SK-N-SH (cell line): Measurements from ENCODE around the gene ASS1. TPM values are rescaled to one million over a fixed set of nuclear protein-coding genes. Genes with fewer than 3 reads are reported as not detected.

Experiments
- CTCF ChIA-PET: fragments of 300-600, 350-600 bp; formaldehyde crosslinking; extraction: SDS; loops from one replicate; lab custom pipeline; 2021; lab: Yijun Ruan, JAX
- POLR2A ChIA-PET: fragments of 350-600 bp; sonication (Branson Sonifier 250); formaldehyde crosslinking; extraction: SDS; loops from one replicate; lab custom pipeline; 2020; ENCODE audit warnings: antibody characterized with exemption, inconsistent platforms; lab: Yijun Ruan, JAX
- DNase-seq: peaks from one replicate; pipeline ENCODE4 v3.0.0; 2012
- H2AFZ ChIP-seq: fragments of 200-600 bp; sonication (generic); 2 replicates; pipeline ENCODE4 v1.8.1; 2016; ENCODE audit warnings: antibody characterized with exemption, mild to moderate bottlenecking, low read depth
- H3F3A ChIP-seq: fragments of 200-600 bp; sonication (generic); replicated peaks from 2 replicates; pipeline ENCODE3; 2016; ENCODE audit warnings: antibody characterized with exemption, mild to moderate bottlenecking; ENCODE audit not compliant: insufficient read depth
- H3K27ac ChIP-seq, 2 experiments: fragments of 200-500 bp in 1 of 2; fragments of 200-600 bp in 1 of 2; sonication (Bioruptor generic) in 1 of 2; sonication (generic), shearing (Covaris generic) in 1 of 2; 2 replicates each; pipeline versions ENCODE4 v1.5.1 to v1.6.1; 2014 to 2016; ENCODE audit warnings: low read depth in 2 of 2, inconsistent platforms in 1 of 2, low read length in 1 of 2, mild to moderate bottlenecking in 1 of 2, mixed read lengths in 1 of 2
- H3K27me3 ChIP-seq: fragments of 200-600 bp; sonication (generic), shearing (Covaris generic); 2 replicates; pipeline ENCODE4 v1.6.1; 2016; ENCODE audit warnings: mixed run types; ENCODE audit not compliant: insufficient read depth
- H3K36me3 ChIP-seq, 2 experiments: fragments of 200-500 bp in 1 of 2; fragments of 200-600 bp in 1 of 2; sonication (Bioruptor generic) in 1 of 2; sonication (generic) in 1 of 2; replicated peaks in 1 of 2; 2 replicates each; pipeline versions ENCODE3 to v1.5.1; 2014 to 2016; ENCODE audit warnings: low read length in 1 of 2, mild to moderate bottlenecking in 1 of 2; ENCODE audit not compliant: insufficient read depth in 2 of 2, control insufficient read depth in 1 of 2
- H3K4me1 ChIP-seq, 2 experiments: fragments of 200-500 bp in 1 of 2; fragments of 200-600 bp in 1 of 2; sonication (Bioruptor generic) in 1 of 2; sonication (generic), shearing (Covaris generic) in 1 of 2; 2 replicates each; pipeline versions ENCODE4 v1.5.1 to v1.6.1; 2014 to 2016; ENCODE audit warnings: low read depth in 1 of 2, low read length in 1 of 2, mixed run types in 1 of 2; ENCODE audit not compliant: insufficient read depth in 2 of 2, control insufficient read depth in 1 of 2
- H3K4me2 ChIP-seq: fragments of 200-600 bp; sonication (generic), shearing (Covaris generic); 2 replicates; pipeline ENCODE4 v1.6.1; 2017; ENCODE audit warnings: mixed run types
- H3K4me3 ChIP-seq, 2 experiments: fragments of 200-500 bp in 1 of 2; fragments of 200-600 bp in 1 of 2; sonication (Bioruptor generic) in 1 of 2; sonication (generic), shearing (Covaris generic) in 1 of 2; 2 replicates each; pipeline versions ENCODE4 v1.5.1 to v1.8.1; 2014 to 2016; ENCODE audit warnings: low read depth in 2 of 2, inconsistent platforms in 1 of 2, low read length in 1 of 2, mild to moderate bottlenecking in 1 of 2, mixed read lengths in 1 of 2, moderate library complexity in 1 of 2
- H3K79me2 ChIP-seq: fragments of 200-600 bp; sonication (generic); 2 replicates; pipeline ENCODE4 v1.8.1; 2017; ENCODE audit warnings: mild to moderate bottlenecking; ENCODE audit not compliant: insufficient read depth
- H3K9ac ChIP-seq: fragments of 200-600 bp; sonication (generic); 2 replicates; pipeline ENCODE4 v1.6.1; 2017; ENCODE audit warnings: mixed run types
- H3K9me2 ChIP-seq: fragments of 200-600 bp; sonication (generic); 2 replicates; pipeline ENCODE4 v1.6.1; 2017; ENCODE audit warnings: mixed run types
- H3K9me3 ChIP-seq: fragments of 200-600 bp; sonication (generic); 2 replicates; pipeline ENCODE4 v1.6.1; 2017; ENCODE audit warnings: mixed run types, mild to moderate bottlenecking, moderate library complexity
- H4K20me1 ChIP-seq: fragments of 200-600 bp; sonication (generic); 2 replicates; pipeline ENCODE4 v1.6.1; 2017; ENCODE audit warnings: mild to moderate bottlenecking, mixed run types; ENCODE audit not compliant: insufficient read depth
- CHD2 ChIP-seq: fragments of 150-350 bp; IDR thresholded peaks from 2 replicates; pipeline ENCODE4 v1.6.1; 2018; ENCODE audit warnings: low read length; ENCODE audit not compliant: partially characterized antibody
- ELF1 ChIP-seq: IDR thresholded peaks from 2 replicates; pipeline ENCODE4 v1.4.0; 2012
- EP300 ChIP-seq, 2 experiments: IDR thresholded peaks; 2 replicates each; pipeline versions ENCODE4 v1.4.0 to v1.6.1; 2012; ENCODE audit warnings: borderline replicate concordance in 1 of 2, low read depth in 1 of 2, low read length in 1 of 2
- FOXJ3 ChIP-seq: sonication (generic); formaldehyde crosslinking; IDR thresholded peaks from 2 replicates; pipeline ENCODE4 v1.5.1; 2020; ENCODE audit warnings: mild to moderate bottlenecking, missing genetic modification reagents
- FOXM1 ChIP-seq: IDR thresholded peaks from 2 replicates; pipeline ENCODE4 v1.4.0; 2012; ENCODE audit warnings: low read depth, mild to moderate bottlenecking
- MXI1 ChIP-seq: IDR thresholded peaks from 2 replicates; pipeline ENCODE4 v1.6.1; 2012; ENCODE audit warnings: mild to moderate bottlenecking, low read depth, low read length, improper control_type of control experiment
- NFIC ChIP-seq: IDR thresholded peaks from 2 replicates; pipeline ENCODE4 v1.4.0; 2012; ENCODE audit warnings: borderline replicate concordance
- NRF1 ChIP-seq: IDR thresholded peaks from 2 replicates; pipeline ENCODE4 v1.6.1; 2012; ENCODE audit warnings: low read depth, mild to moderate bottlenecking, low read length
- PBX3 ChIP-seq: IDR thresholded peaks from 2 replicates; pipeline ENCODE4; 2012
- POLR2AphosphoS5 ChIP-seq: IDR thresholded peaks from 2 replicates; pipeline ENCODE4 v1.6.1; 2012; ENCODE audit warnings: low read depth, low read length
- RAD21 ChIP-seq: IDR thresholded peaks from 2 replicates; pipeline ENCODE4 v1.6.1; 2012; ENCODE audit warnings: mild to moderate bottlenecking, low read length
- RCOR1 ChIP-seq: fragments of 150-350 bp; IDR thresholded peaks from 2 replicates; pipeline ENCODE4 v1.6.1; 2017; ENCODE audit warnings: antibody characterized with exemption, low read length
- REST ChIP-seq: IDR thresholded peaks from 2 replicates; pipeline ENCODE4 v1.6.1; 2012; ENCODE audit warnings: mild to moderate bottlenecking, low read depth, low read length, moderate library complexity
- RFX5 ChIP-seq: IDR thresholded peaks from 2 replicates; pipeline ENCODE4 v1.6.1; 2012; ENCODE audit warnings: mild to moderate bottlenecking, improper control_type of control experiment, low read length
- SIN3A ChIP-seq: IDR thresholded peaks from 2 replicates; pipeline ENCODE4 v1.6.1; 2012; ENCODE audit warnings: low read depth, mild to moderate bottlenecking, low read length, moderate library complexity, borderline replicate concordance
- TCF12 ChIP-seq: IDR thresholded peaks from 2 replicates; pipeline ENCODE4 v1.4.0; 2012
- TEAD4 ChIP-seq: IDR thresholded peaks from 2 replicates; pipeline ENCODE4 v1.4.0; 2012; ENCODE audit warnings: mild to moderate bottlenecking, borderline replicate concordance; ENCODE audit not compliant: insufficient read depth
- USF1 ChIP-seq: IDR thresholded peaks from 2 replicates; pipeline ENCODE4 v1.4.0; 2012; ENCODE audit warnings: low read depth, borderline replicate concordance
- YY1 ChIP-seq: IDR thresholded peaks from 2 replicates; pipeline ENCODE4 v1.4.0; 2012; ENCODE audit warnings: low read depth, mild to moderate bottlenecking
- WGBS: methylation state at CpG from one replicate; pipeline ENCODE4 v1.1.6; 2017; ENCODE audit warnings: low lambda C conversion rate; 5-methylcytosine and 5-hydroxymethylcytosine counted together
- polyA plus RNA-seq, 3 experiments: library from polyadenylated mRNA; depleted of rRNA; stranded (reverse); fragments of >200 nt; gene quantifications; 2 replicates each; pipeline ENCODE4 v1.2.3, GENCODE V29; 2012

Gene ASS1
- polyA plus RNA-seq, 1 of the 3 experiments (the other 2 are of a cell fraction) = 0.59 TPM

GRCh38 chr9:130423272-130423671, 21.5 kb upstream of the ASS1 start:
- Histone ChIP-seq H3K9me2 (no peaks in the 10 kb centered on the region), H3K27ac (peak overlapping the region in 1 of 2 experiments; percentile 91; a peak in 2 of 4 replicates), H3K4me1 (peaks cover 21 to 62% of the 10 kb centered on the region in 2 experiments), H3K27me3 (no peaks in the 10 kb centered on the region; the same call in 1 of the 2 replicates), H3K4me2 (no peak overlapping the region), H3K9ac (no peak overlapping the region), H2AFZ (no peak overlapping the region), H3K9me3 (no peaks in the 10 kb centered on the region), H4K20me1 (no peaks in the 10 kb centered on the region), H3K4me3 (no peak overlapping the region), H3K36me3 (no peaks in the 10 kb centered on the region), H3K79me2 (no peaks in the 10 kb centered on the region), H3F3A (peaks cover 6% of the 10 kb centered on the region)
- CTCF ChIA-PET = interaction anchor here (0.8 to 2.1 kb wide), 5 partner anchors 14 to 317 kb away, joined by 3 to 5 read pairs (median 3); no protein-coding TSS in a partner anchor
- TF ChIP-seq POLR2AphosphoS5 (peak; percentile 23; the same call in 1 of the 2 replicates), EP300 (IDR thresholded peaks at IDR 0.05; ENCODE audit: borderline replicate concordance in 1 of 2, low read depth in 1 of 2, low read length in 1 of 2) (peak in 1 of 2 experiments; percentile 86; a peak in 2 of 4 replicates), CHD2 (peak; percentile 53), PBX3 (peak; percentile 30; the same call in 1 of the 2 replicates), FOXJ3 (CRISPR knock-in tag) (0 out of 2 replicates have a peak, but pooled peaks have one; percentile 58), ELF1 (no peak), TCF12 (peak; percentile 87), MXI1 (peak; percentile 61; the same call in 1 of the 2 replicates), SIN3A (no peak), RCOR1 (peak; percentile 97), YY1 (no peak), NFIC (peak; percentile 7; the same call in 1 of the 2 replicates)
- WGBS = 100% methylated on average over 2 of the region's 8 CpGs
- POLR2A ChIA-PET = interaction anchor here (0.9 to 1.0 kb wide), 2 partner anchors 30 to 156 kb away, joined by 3 read pairs; partner anchors contain the start of gene FUBP3
- peak; percentile 88 for DNase-seq

GRCh38 chr9:130424595-130425454, 19.9 kb upstream of the ASS1 start:
- H3K4me3 ChIP-seq = no peak overlapping the region
- no peaks in the 10 kb centered on the region for H4K20me1 ChIP-seq
- ChIA-PET POLR2A (no interaction called here), CTCF (interaction anchor here (0.7 to 2.1 kb wide), 5 partner anchors 24 to 318 kb away, joined by 3 to 7 read pairs (median 4); no protein-coding TSS in a partner anchor)
- no peak overlapping the region for H3K9ac ChIP-seq
- DNase-seq = no peak
- no peaks in the 10 kb centered on the region for H3K9me2 ChIP-seq
- 93% methylated on average over 16 of the region's 24 CpGs for WGBS
- peaks cover 21 to 61% of the 10 kb centered on the region in 2 experiments for H3K4me1 ChIP-seq
- no peak overlapping the region for H2AFZ ChIP-seq
- H3K27me3 ChIP-seq = no peaks in the 10 kb centered on the region; the same call in 1 of the 2 replicates
- H3K36me3 ChIP-seq = no peaks in the 10 kb centered on the region
- peaks cover 6% of the 10 kb centered on the region for H3F3A ChIP-seq
- peak overlapping the region in 1 of 2 experiments; percentile 28; a peak in 1 of 4 replicates for H3K27ac ChIP-seq
- H3K4me2 ChIP-seq = no peak overlapping the region
- no peaks in the 10 kb centered on the region for H3K9me3 ChIP-seq
- H3K79me2 ChIP-seq = no peaks in the 10 kb centered on the region
- TF ChIP-seq USF1 (no peak), RFX5 (no peak), RAD21 (no peak), TEAD4 (no peak), PBX3 (no peak), FOXM1 (no peak), MXI1 (no peak), SIN3A (no peak), NRF1 (no peak), NFIC (no peak), REST (no peak), TCF12 (no peak), POLR2AphosphoS5 (no peak)
